GM23338 (cell line): ENCODE data around the gene POLR1E.

ENCODE experiments used
- CTCF ChIP-seq, 2 experiments: fragments of 200-600 bp in 1 of 2; sonication (generic) in 1 of 2; conservative IDR thresholded peaks; 2 replicates each; pipeline versions ENCODE4 v1.5.1 to v1.6.1; 2016 to 2017; ENCODE audit warnings: antibody characterized with exemption in 2 of 2, low read depth in 2 of 2, mild to moderate bottlenecking in 2 of 2, moderate library complexity in 1 of 2
- EZH2 ChIP-seq: fragments of 200-600 bp; sonication (generic); IDR thresholded peaks from one replicate; pipeline ENCODE4 v1.8.0; 2017; ENCODE audit warnings: antibody characterized with exemption, mild to moderate bottlenecking, low read depth; ENCODE audit not compliant: unreplicated experiment
- JUNB ChIP-seq: IDR thresholded peaks from one replicate; pipeline ENCODE4 v1.6.1; 2016; ENCODE audit warnings: antibody characterized with exemption; ENCODE audit not compliant: unreplicated experiment
- POLR2AphosphoS5 ChIP-seq: IDR thresholded peaks from 2 replicates; pipeline ENCODE4 v1.6.1; 2016; ENCODE audit warnings: antibody characterized with exemption, low read depth
- REST ChIP-seq: IDR thresholded peaks from one replicate; pipeline ENCODE4 v1.6.1; 2018; ENCODE audit warnings: antibody characterized with exemption; ENCODE audit not compliant: unreplicated experiment

DNA sequence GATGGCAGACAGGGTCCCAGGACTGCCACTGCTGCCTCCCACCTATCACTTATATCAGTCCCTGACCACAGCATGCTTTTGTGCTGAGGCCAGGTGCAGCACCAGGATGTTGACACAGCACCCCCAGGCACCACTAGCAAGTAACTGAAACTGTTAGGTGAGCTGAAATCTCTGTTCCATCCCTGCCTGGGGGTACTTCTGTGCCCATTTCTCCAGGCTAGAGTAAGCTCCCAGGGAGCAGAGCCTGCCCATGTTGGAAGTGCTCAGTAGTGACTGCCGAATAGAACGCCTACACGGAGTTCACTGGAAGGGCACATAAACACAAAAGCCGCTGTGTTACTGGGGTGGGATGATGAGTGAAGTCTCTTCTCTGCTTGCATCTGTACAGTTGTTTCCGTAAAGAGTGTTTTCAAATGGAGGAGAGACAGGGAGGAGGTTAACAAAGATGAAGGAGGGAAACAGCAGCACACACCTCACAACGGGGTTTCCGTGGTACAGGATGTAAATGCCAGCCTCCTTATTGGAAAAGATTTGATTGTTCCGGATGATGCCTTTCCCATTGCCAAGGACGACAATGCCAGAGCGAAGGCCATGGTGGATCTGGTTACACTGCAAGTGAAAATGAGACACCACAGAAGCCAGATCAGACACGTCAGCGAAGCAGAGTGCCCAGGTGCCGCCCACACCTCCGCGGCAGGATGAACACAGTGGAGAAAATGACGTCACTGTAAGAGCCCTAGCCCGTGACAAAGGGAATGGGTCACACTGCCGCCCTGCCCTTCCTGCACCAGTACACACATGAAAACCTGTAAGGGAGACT is 43.1 kb downstream of the POLR1E start:
- TF ChIP-seq CTCF (conservative IDR thresholded peaks at IDR 0.05; ENCODE audit: low read depth in 2 of 2) (no peak), EZH2 (no peak), REST (no peak), JUNB (no peak), POLR2AphosphoS5 (no peak)
